ENCODE measurements around the gene CD3D.
"Not testable (repeated sequence)": the region's sequence is repeated elsewhere in the genome, so short reads cannot be mapped to it uniquely, and the experiment has no call there.

The CD3D gene

GRCh38 chr11:118339281-118339961 lies 3.1 kb downstream of the CD3D start:
- no peak for DNase-seq (ENCODE audit: low read depth in 2 of 2, low spot score in 1 of 2)

- peak; percentile 69 to 80 for DNase-seq (ENCODE audit: low read depth in 2 of 2, low spot score in 1 of 2)
Measured at GRCh38 chr11:118338637-118339061, 3.9 kb downstream of the CD3D start.

- no peak for DNase-seq (ENCODE audit: low read depth in 2 of 2, low spot score in 1 of 2)
Measured at GRCh38 chr11:118334745-118335144, 7.8 kb downstream of the CD3D start.

GRCh38 chr11:118328745-118329144 lies 13.8 kb downstream of the CD3D start:
- no peak for DNase-seq (ENCODE audit: low read depth in 2 of 2, low spot score in 1 of 2)

GRCh38 chr11:118325283-118325682 lies 17.2 kb downstream of the CD3D start:
- DNase-seq (ENCODE audit: low read depth in 2 of 2, low spot score in 1 of 2): no peak

- DNase-seq (ENCODE audit: low read depth in 2 of 2, low spot score in 1 of 2): no peak
Measured at GRCh38 chr11:118322721-118323120, 19.8 kb downstream of the CD3D start.

- DNase-seq (ENCODE audit: low read depth in 2 of 2, low spot score in 1 of 2): no peak
Measured at GRCh38 chr11:118321386-118322082, 21.0 kb downstream of the CD3D start.

- no peak for DNase-seq (ENCODE audit: low read depth in 2 of 2, low spot score in 1 of 2)
Measured at GRCh38 chr11:118320515-118320914, 22.0 kb downstream of the CD3D start.

GRCh38 chr11:118319337-118319707 lies 23.2 kb downstream of the CD3D start:
- DNase-seq (ENCODE audit: low read depth in 2 of 2, low spot score in 1 of 2): no peak

- DNase-seq (ENCODE audit: low read depth in 2 of 2, low spot score in 1 of 2): no peak
Measured at GRCh38 chr11:118318581-118319336, 23.7 kb downstream of the CD3D start.

GRCh38 chr11:118318124-118318523 lies 24.4 kb downstream of the CD3D start:
- no peak for DNase-seq (ENCODE audit: low read depth in 2 of 2, low spot score in 1 of 2)

GRCh38 chr11:118314988-118315411 lies 27.5 kb downstream of the CD3D start:
- DNase-seq (ENCODE audit: low read depth in 2 of 2, low spot score in 1 of 2): no peak

- DNase-seq (ENCODE audit: low read depth in 2 of 2, low spot score in 1 of 2): no peak
Measured at GRCh38 chr11:118313242-118313641, 29.3 kb downstream of the CD3D start.

- DNase-seq (ENCODE audit: low read depth in 2 of 2, low spot score in 1 of 2): no peak
Measured at GRCh38 chr11:118312328-118312727, 30.2 kb downstream of the CD3D start.

GRCh38 chr11:118311518-118311917 lies 31.0 kb downstream of the CD3D start:
- no peak for DNase-seq (ENCODE audit: low read depth in 2 of 2, low spot score in 1 of 2)

- no peak for DNase-seq (ENCODE audit: low read depth in 2 of 2, low spot score in 1 of 2)
Measured at GRCh38 chr11:118310781-118311485, 31.6 kb downstream of the CD3D start.

- DNase-seq (ENCODE audit: low read depth in 2 of 2, low spot score in 1 of 2): no peak
Measured at GRCh38 chr11:118310271-118310670, 32.2 kb downstream of the CD3D start.

- DNase-seq (ENCODE audit: low read depth in 2 of 2, low spot score in 1 of 2): not testable (repeated sequence)
Measured at GRCh38 chr11:118308995-118309528, 33.4 kb downstream of the CD3D start.

- no peak for DNase-seq (ENCODE audit: low read depth in 2 of 2, low spot score in 1 of 2)
Measured at GRCh38 chr11:118306556-118306955, 35.9 kb downstream of the CD3D start.

GRCh38 chr11:118305726-118306125 lies 36.8 kb downstream of the CD3D start:
- no peak for DNase-seq (ENCODE audit: low read depth in 2 of 2, low spot score in 1 of 2)

Data from stimulated activated CD8-positive, alpha-beta memory T cell treated with anti-CD3 and anti-CD28 coated beads, Interleukin-4, amount 100 ng/mL, for 1 hour (primary cell).